ENCODE data around the gene TSPAN5.
"Not testable (repeated sequence)": the region's sequence is repeated elsewhere in the genome, so short reads cannot be mapped to it uniquely, and the experiment has no call there.

Gene TSPAN5

DNA sequence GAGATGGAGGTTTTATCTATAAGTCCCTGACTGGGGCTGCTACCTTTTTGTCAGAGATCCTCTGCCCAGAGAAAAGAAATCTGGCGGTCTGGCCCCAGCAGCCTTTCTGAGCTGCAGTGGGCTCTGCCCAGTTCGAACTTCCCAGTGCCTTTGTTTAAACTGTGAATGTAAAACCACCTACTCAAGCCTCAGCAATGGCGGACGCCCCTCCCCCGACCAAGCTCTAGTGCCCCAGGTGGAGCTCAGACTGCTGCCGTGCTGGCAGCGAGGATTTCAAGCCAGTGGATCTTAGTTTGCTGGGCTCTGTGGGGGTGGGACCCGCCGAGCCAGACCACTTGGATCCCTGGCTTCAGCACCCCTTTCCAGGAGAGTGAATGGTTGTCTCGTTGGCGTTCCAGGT, 121.8 kb downstream of the TSPAN5 start:
- Histone ChIP-seq H3K27me3 (ENCODE audit: control insufficient read depth in 1 of 2, insufficient read depth in 2 of 2, low read length in 2 of 2) (no peaks in the 10 kb centered on the region), H3K27ac (ENCODE audit: low read depth, low read length) (no peak overlapping the region), H3K4me3 (ENCODE audit: low read depth in 1 of 2, low read length in 2 of 2) (no peak overlapping the region), H3K9me3 (ENCODE audit: low read length) (no peaks in the 10 kb centered on the region), H3K4me1 (ENCODE audit: insufficient read depth, low read length) (no peaks in the 10 kb centered on the region), H3K36me3 (ENCODE audit: insufficient read depth, low read length) (no peaks in the 10 kb centered on the region), H3K9ac (ENCODE audit: low read length) (no peak overlapping the region)

DNA sequence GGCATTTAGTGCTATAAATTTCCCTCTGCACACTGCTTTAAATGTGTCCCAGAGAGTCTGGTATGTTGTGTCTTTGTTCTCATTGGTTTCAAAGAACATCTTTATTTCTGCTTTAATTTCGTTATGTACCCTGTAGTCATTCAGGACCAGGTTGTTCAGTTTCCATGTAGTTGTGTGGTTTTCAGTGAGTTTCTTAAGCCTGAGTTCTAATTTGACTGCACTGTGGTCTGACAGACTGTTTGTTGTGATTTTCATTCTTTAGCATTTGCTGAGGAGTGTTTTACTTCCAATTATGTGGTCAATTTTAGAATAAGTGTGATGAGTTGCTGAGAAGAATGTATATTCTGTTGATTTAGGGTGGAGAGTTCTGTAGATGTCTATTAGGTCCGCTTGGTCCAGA, 124.3 kb downstream of the TSPAN5 start:
- H3K4me3 ChIP-seq (ENCODE audit: low read depth in 1 of 2, low read length in 2 of 2); H3K27me3 ChIP-seq (ENCODE audit: control insufficient read depth in 1 of 2, insufficient read depth in 2 of 2, low read length in 2 of 2); H3K4me1 ChIP-seq (ENCODE audit: insufficient read depth, low read length); H3K9ac ChIP-seq (ENCODE audit: low read length); H3K36me3 ChIP-seq (ENCODE audit: insufficient read depth, low read length); H3K9me3 ChIP-seq (ENCODE audit: low read length); H3K27ac ChIP-seq (ENCODE audit: low read depth, low read length): not testable (repeated sequence)

DNA sequence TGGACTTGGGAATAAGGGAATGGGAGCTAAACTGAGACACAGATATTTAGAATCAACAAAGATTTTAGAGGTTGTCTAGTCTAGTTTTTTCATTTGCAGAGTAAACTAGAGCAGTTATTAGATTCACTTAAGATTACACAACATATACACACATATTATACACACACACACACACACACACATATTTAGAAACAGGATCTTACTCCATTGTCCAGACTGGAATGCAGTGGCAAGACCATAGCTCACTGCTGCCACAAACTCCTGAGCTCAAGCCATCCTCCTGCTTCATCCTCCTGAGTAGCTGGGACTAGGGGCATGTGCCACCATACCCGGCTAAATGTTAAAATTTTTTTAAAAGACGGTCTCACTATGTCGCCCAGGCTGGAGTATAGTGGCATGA, 127.8 kb downstream of the TSPAN5 start:
- Histone ChIP-seq H3K9ac (ENCODE audit: low read length) (no peak overlapping the region), H3K4me3 (ENCODE audit: low read depth in 1 of 2, low read length in 2 of 2) (no peak overlapping the region), H3K36me3 (ENCODE audit: insufficient read depth, low read length) (no peaks in the 10 kb centered on the region), H3K27me3 (ENCODE audit: control insufficient read depth in 1 of 2, insufficient read depth in 2 of 2, low read length in 2 of 2) (no peaks in the 10 kb centered on the region), H3K4me1 (ENCODE audit: insufficient read depth, low read length) (peaks cover 5% of the 10 kb centered on the region), H3K27ac (ENCODE audit: low read depth, low read length) (no peak overlapping the region), H3K9me3 (ENCODE audit: low read length) (no peaks in the 10 kb centered on the region)

DNA sequence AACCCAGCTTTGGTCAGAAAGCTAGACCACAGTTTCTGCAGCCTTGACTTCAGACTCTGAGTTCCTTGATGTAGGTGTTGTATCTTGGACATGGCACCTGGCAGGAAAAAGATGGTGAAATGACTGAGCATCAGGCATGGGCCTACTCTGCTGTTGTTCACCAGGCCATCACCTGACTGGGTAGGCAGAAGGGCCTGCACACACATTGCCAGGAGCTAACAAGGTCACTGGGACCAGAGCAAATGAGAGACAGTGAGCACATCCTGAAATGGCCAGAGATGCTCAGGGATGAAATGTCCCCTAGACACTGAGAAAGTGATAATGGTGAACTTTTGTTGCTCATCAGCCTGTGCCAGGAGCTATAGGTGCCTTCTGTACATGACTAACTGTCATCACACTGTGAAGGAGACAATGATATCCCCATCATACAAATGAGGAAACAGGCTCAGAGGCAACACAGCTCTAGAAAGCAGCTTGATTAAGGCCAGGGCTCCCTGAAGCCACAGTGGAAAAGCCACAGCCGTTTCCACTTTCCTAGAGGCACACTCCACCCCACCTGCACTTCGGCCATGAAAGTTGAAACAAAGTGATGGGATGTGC, 128.3 kb downstream of the TSPAN5 start:
- H3K36me3 ChIP-seq (ENCODE audit: insufficient read depth, low read length): no peaks in the 10 kb centered on the region
- no peaks in the 10 kb centered on the region for H3K9me3 ChIP-seq (ENCODE audit: low read length)
- no peak overlapping the region for H3K4me3 ChIP-seq (ENCODE audit: low read depth in 1 of 2, low read length in 2 of 2)
- no peak overlapping the region for H3K9ac ChIP-seq (ENCODE audit: low read length)
- no peaks in the 10 kb centered on the region for H3K27me3 ChIP-seq (ENCODE audit: control insufficient read depth in 1 of 2, insufficient read depth in 2 of 2, low read length in 2 of 2)
- no peak overlapping the region for H3K27ac ChIP-seq (ENCODE audit: low read depth, low read length)
- H3K4me1 ChIP-seq (ENCODE audit: insufficient read depth, low read length): peaks cover 5% of the 10 kb centered on the region

- Histone ChIP-seq H3K4me1 (ENCODE audit: insufficient read depth, low read length) (peaks cover 13% of the 10 kb centered on the region), H3K36me3 (ENCODE audit: insufficient read depth, low read length) (no peaks in the 10 kb centered on the region), H3K27ac (ENCODE audit: low read depth, low read length) (no peak overlapping the region), H3K9me3 (ENCODE audit: low read length) (no peaks in the 10 kb centered on the region), H3K27me3 (ENCODE audit: control insufficient read depth in 1 of 2, insufficient read depth in 2 of 2, low read length in 2 of 2) (no peaks in the 10 kb centered on the region), H3K4me3 (ENCODE audit: low read depth in 1 of 2, low read length in 2 of 2) (no peak overlapping the region), H3K9ac (ENCODE audit: low read length) (no peak overlapping the region)
These were observed 129.5 kb downstream of the TSPAN5 start for GRCh38 chr4:98528882-98529281.

GRCh38 chr4:98527534-98528269, 130.7 kb downstream of the TSPAN5 start:
- H3K9me3 ChIP-seq (ENCODE audit: low read length): no peaks in the 10 kb centered on the region
- H3K27me3 ChIP-seq (ENCODE audit: control insufficient read depth in 1 of 2, insufficient read depth in 2 of 2, low read length in 2 of 2): no peaks in the 10 kb centered on the region
- peaks cover 22% of the 10 kb centered on the region for H3K4me1 ChIP-seq (ENCODE audit: insufficient read depth, low read length)
- H3K9ac ChIP-seq (ENCODE audit: low read length): no peak overlapping the region
- H3K27ac ChIP-seq (ENCODE audit: low read depth, low read length): no peak overlapping the region
- H3K36me3 ChIP-seq (ENCODE audit: insufficient read depth, low read length): no peaks in the 10 kb centered on the region
- H3K4me3 ChIP-seq (ENCODE audit: low read depth in 1 of 2, low read length in 2 of 2): no peak overlapping the region

GRCh38 chr4:98524230-98524629, 134.2 kb downstream of the TSPAN5 start:
- Histone ChIP-seq H3K4me1 (ENCODE audit: insufficient read depth, low read length) (peaks cover 38% of the 10 kb centered on the region), H3K27ac (ENCODE audit: low read depth, low read length) (no peak overlapping the region), H3K9me3 (ENCODE audit: low read length) (no peaks in the 10 kb centered on the region), H3K4me3 (ENCODE audit: low read depth in 1 of 2, low read length in 2 of 2) (no peak overlapping the region), H3K27me3 (ENCODE audit: control insufficient read depth in 1 of 2, insufficient read depth in 2 of 2, low read length in 2 of 2) (no peaks in the 10 kb centered on the region), H3K36me3 (ENCODE audit: insufficient read depth, low read length) (no peaks in the 10 kb centered on the region), H3K9ac (ENCODE audit: low read length) (no peak overlapping the region)

DNA sequence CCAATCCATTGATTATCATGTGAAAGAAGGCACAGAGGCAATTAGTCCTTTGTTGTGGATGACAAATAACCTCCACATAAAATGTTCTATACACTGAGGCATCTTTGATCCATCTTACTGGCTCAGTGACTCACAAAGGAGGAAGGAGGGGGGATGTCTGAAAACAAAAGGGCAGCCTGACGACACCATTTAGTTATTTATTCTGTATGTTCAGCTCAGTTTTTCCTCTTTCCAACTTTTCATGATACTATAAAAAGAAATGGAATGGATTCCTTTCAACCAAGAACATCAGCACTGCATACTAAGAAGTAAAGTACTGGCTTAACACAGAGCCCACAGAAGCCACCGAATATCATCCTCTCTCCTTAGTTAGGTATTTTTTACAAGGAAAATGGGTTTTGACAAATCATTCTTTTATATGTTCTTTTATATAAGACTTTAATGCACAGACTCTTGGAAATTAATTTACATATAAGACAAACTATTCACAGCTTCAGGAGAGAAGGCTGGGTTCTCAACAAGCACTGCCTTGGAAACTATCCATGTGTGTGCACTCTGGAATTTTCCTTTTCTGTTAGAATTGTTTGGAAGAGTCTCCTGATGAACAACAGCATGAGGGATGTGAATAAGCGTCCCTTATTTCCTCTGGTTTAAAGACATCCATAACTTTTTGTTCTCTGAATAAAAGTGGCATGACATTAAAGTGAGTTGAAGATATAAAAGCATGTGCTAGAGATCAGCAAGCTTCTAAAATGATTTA, 135.6 kb downstream of the TSPAN5 start:
- H3K9ac ChIP-seq (ENCODE audit: low read length): no peak overlapping the region
- H3K4me3 ChIP-seq (ENCODE audit: low read depth in 1 of 2, low read length in 2 of 2): no peak overlapping the region
- H3K36me3 ChIP-seq (ENCODE audit: insufficient read depth, low read length): no peaks in the 10 kb centered on the region
- H3K9me3 ChIP-seq (ENCODE audit: low read length): no peaks in the 10 kb centered on the region
- no peak overlapping the region for H3K27ac ChIP-seq (ENCODE audit: low read depth, low read length)
- H3K4me1 ChIP-seq (ENCODE audit: insufficient read depth, low read length): peaks cover 40% of the 10 kb centered on the region
- no peaks in the 10 kb centered on the region for H3K27me3 ChIP-seq (ENCODE audit: control insufficient read depth in 1 of 2, insufficient read depth in 2 of 2, low read length in 2 of 2)

- Histone ChIP-seq H3K9me3 (ENCODE audit: low read length) (no peaks in the 10 kb centered on the region), H3K36me3 (ENCODE audit: insufficient read depth, low read length) (no peaks in the 10 kb centered on the region), H3K4me1 (ENCODE audit: insufficient read depth, low read length) (peaks cover 43% of the 10 kb centered on the region), H3K4me3 (ENCODE audit: low read depth in 1 of 2, low read length in 2 of 2) (no peak overlapping the region), H3K9ac (ENCODE audit: low read length) (no peak overlapping the region), H3K27me3 (ENCODE audit: control insufficient read depth in 1 of 2, insufficient read depth in 2 of 2, low read length in 2 of 2) (no peaks in the 10 kb centered on the region), H3K27ac (ENCODE audit: low read depth, low read length) (no peak overlapping the region)
These were observed 136.3 kb downstream of the TSPAN5 start for GRCh38 chr4:98522062-98522461.

DNA sequence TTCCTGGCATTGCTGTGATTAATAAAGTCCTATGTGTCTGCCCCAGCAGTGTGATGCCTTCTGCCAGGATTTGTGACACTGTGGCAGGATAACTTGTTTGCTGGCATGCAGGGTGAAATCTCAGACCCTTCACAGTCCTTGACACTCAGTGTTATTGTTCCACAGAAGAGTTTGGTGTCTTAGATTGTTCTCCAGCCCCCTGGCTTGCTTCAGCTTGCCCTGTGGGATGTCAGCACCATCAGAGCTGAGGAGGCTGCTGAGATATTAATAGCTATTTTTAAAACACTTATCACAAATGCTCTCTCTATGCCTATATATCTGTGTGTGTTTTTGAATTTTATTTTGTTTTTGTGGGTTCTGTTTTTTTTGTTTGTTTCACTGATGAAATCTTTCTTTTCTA, 136.9 kb downstream of the TSPAN5 start:
- peaks cover 43% of the 10 kb centered on the region for H3K4me1 ChIP-seq (ENCODE audit: insufficient read depth, low read length)
- H3K9ac ChIP-seq (ENCODE audit: low read length): no peak overlapping the region
- H3K4me3 ChIP-seq (ENCODE audit: low read depth in 1 of 2, low read length in 2 of 2): no peak overlapping the region
- no peaks in the 10 kb centered on the region for H3K36me3 ChIP-seq (ENCODE audit: insufficient read depth, low read length)
- H3K9me3 ChIP-seq (ENCODE audit: low read length): no peaks in the 10 kb centered on the region
- H3K27ac ChIP-seq (ENCODE audit: low read depth, low read length): no peak overlapping the region
- no peaks in the 10 kb centered on the region for H3K27me3 ChIP-seq (ENCODE audit: control insufficient read depth in 1 of 2, insufficient read depth in 2 of 2, low read length in 2 of 2)

GRCh38 chr4:98519268-98519977, 139.0 kb downstream of the TSPAN5 start:
- Histone ChIP-seq H3K4me1 (ENCODE audit: insufficient read depth, low read length) (peaks cover 40% of the 10 kb centered on the region), H3K4me3 (ENCODE audit: low read depth in 1 of 2, low read length in 2 of 2) (no peak overlapping the region), H3K27me3 (ENCODE audit: control insufficient read depth in 1 of 2, insufficient read depth in 2 of 2, low read length in 2 of 2) (no peaks in the 10 kb centered on the region), H3K9ac (ENCODE audit: low read length) (no peak overlapping the region), H3K27ac (ENCODE audit: low read depth, low read length) (no peak overlapping the region), H3K9me3 (ENCODE audit: low read length) (no peaks in the 10 kb centered on the region), H3K36me3 (ENCODE audit: insufficient read depth, low read length) (no peaks in the 10 kb centered on the region)
